Measurements from ENCODE around the gene NPIPB6.

The NPIPB6 gene

DNA sequence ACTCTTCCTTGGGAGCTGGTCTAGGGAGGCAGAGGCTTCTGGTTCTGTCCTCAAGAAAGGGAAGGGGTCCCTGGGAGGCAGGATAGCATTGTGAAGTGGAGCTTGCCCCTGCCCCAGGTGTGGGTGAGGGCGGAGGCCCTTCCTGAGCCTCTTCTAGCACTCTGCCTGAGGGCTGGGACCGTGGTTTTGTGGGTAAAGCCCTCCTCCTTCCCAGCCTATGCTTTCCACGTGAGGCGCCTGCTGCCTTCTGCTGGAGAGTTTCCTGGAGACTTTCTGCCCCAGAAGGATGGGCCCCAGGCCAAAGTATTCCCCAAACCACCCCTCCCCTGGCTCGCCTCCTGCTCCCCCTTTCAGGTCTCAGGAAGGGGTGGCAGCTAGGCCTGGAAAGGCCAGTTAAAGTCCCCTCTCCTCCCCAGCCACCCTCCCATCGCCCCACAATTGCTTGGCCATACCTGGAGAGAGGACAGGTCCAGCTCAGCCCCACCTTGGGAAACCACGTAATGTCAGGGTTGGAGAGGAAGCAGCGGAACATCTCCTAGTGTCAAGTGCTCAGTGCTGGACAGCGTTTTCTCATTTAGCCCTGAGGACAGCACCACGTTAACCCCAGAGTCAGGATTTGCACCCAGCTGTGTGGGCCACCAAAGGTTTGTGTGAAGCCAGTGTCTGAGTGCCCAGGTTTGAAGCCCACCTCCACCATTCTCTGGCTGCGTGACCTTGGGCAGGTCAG, 65.4 kb downstream of the NPIPB6 start:
- DNase-seq (ENCODE audit: low spot score): no peak

- no peak for DNase-seq (ENCODE audit: low spot score)
Observed at GRCh38 chr16:28297308-28297707, 66.0 kb downstream of the NPIPB6 start.

GRCh38 chr16:28295276-28295675, 68.0 kb downstream of the NPIPB6 start:
- DNase-seq (ENCODE audit: low spot score): no peak

DNA sequence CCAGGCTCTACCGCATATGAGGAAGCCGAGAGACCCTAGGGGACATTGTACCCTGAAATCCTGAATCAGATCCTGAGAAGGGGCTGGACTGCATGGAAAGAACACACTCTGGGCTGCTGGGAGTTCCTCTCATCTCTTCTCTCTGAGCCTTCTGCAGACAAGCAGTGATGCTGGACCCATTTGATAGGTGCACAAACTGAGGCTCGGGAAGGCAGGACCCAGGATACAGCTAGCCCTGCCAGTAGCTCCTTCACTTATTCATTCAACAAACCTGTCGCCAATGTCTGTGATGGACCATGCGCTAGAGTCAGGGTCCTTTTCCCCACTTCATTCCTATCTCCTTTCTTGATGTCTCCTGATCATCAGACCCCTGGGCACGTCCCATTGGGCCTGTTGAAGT, 69.1 kb downstream of the NPIPB6 start:
- no peak for DNase-seq (ENCODE audit: low spot score)

GRCh38 chr16:28293601-28293960, 69.7 kb downstream of the NPIPB6 start:
- DNase-seq (ENCODE audit: low spot score): no peak

DNA sequence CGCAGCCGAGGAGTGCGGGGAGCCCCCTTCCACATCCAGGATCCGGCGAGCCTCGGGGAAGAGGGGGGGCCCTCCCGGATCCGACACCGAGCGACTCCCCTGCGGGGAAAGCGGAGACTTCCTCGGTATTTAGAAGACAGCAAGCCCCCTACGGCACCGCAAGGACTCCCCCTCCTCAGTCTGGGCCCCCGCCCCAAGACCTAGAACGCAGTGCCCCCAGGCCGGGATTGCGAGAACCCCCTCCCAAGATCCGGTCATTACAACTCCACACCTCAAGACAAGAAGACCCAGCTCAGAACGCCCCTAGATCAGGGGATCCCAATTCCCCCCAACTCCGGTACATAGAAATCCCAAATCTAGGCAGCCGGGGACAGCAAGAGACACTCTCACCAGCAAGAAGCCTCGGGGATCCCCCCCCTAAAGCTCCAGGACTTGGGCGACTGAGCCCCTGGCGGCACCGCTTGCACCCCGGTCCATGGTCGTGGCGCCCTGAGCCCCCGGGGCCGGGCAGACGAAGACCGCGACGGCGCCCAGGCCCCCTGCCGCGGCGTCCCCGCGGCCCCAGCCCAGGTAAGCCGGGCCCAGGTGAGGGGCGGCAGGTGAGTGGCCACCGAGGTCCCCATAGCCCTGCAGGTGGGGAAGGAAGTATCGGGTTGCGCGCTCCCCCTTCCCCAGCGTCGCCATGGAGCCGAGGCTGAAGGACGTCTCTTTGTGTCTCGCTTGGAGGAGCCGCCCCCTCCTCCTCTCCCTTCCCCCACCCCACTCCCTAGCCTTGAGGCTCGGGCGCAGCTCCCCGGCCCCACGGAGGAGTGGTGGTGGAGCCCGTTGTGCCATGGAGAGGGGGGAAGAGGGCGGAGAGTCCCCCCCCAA, 70.3 kb downstream of the NPIPB6 start:
- peak; percentile 15 for DNase-seq (ENCODE audit: low spot score)

Data from globus pallidus (tissue), 1 donor.